GM19395 (cell line): Measurements from ENCODE around the gene ASTL.
A peak's percentile ranks its signal among the peaks of the same experiment; 100 is the strongest.
"Not testable (repeated sequence)": the region's sequence is repeated elsewhere in the genome, so short reads cannot be mapped to it uniquely, and the experiment has no call there.

Experiments
- ATAC-seq: cut with Tn5 transposase; IDR thresholded peaks from one replicate; pipeline ENCODE4 v1.9.1; 2021; ENCODE audit warnings: mild to moderate bottlenecking, moderate library complexity; ENCODE audit not compliant: unreplicated experiment

ASTL gene

GRCh38 chr2:96138179-96139145, at the start of gene ASTL:
Gene ASTL (minus strand): TSS chr2:96138502. CDS start chr2:96138436, 66 bp downstream.
- ATAC-seq: peak; percentile 47

- ATAC-seq: no peak
Measured at GRCh38 chr2:96186562-96186961, 48.3 kb upstream of the ASTL start.

- no peak for ATAC-seq
Measured at GRCh38 chr2:96185516-96185915, 47.2 kb upstream of the ASTL start.

GRCh38 chr2:96184989-96185388, 46.7 kb upstream of the ASTL start:
- ATAC-seq: no peak

GRCh38 chr2:96184188-96184587, 45.9 kb upstream of the ASTL start:
- no peak for ATAC-seq

- ATAC-seq: no peak
Measured at GRCh38 chr2:96181529-96181928, 43.2 kb upstream of the ASTL start.

- no peak for ATAC-seq
Measured at GRCh38 chr2:96180521-96180920, 42.2 kb upstream of the ASTL start.

- ATAC-seq: no peak
Measured at GRCh38 chr2:96180002-96180401, 41.7 kb upstream of the ASTL start.

GRCh38 chr2:96176661-96177060, 38.4 kb upstream of the ASTL start:
- ATAC-seq: no peak

GRCh38 chr2:96175951-96176350, 37.6 kb upstream of the ASTL start:
- no peak for ATAC-seq

GRCh38 chr2:96174251-96175144, 36.2 kb upstream of the ASTL start:
- peak; percentile 73 for ATAC-seq

- no peak for ATAC-seq
Measured at GRCh38 chr2:96171831-96172230, 33.5 kb upstream of the ASTL start.

GRCh38 chr2:96170626-96171025, 32.3 kb upstream of the ASTL start:
- ATAC-seq: no peak

- no peak for ATAC-seq
Measured at GRCh38 chr2:96169868-96170507, 31.7 kb upstream of the ASTL start.

- no peak for ATAC-seq
Measured at GRCh38 chr2:96167407-96168013, 29.2 kb upstream of the ASTL start.

GRCh38 chr2:96164459-96165184, 26.3 kb upstream of the ASTL start:
- ATAC-seq: peak; percentile 65

GRCh38 chr2:96163768-96164429, 25.6 kb upstream of the ASTL start:
- ATAC-seq: peak; percentile 71

GRCh38 chr2:96163415-96163767, 25.1 kb upstream of the ASTL start:
- ATAC-seq: peak; percentile 18

- no peak for ATAC-seq
Measured at GRCh38 chr2:96161898-96162297, 23.6 kb upstream of the ASTL start.

- ATAC-seq: not testable (repeated sequence)
Measured at GRCh38 chr2:96160366-96160765, 22.1 kb upstream of the ASTL start.
